Thymus (tissue), 14 donors: Measurements from ENCODE around the gene CMSS1. TPM values are rescaled to one million over a fixed set of nuclear protein-coding genes. Genes with fewer than 3 reads are reported as not detected.

ENCODE experiments used
- DNase-seq, 9 donors: peaks; one replicate each; pipeline ENCODE4 v3.0.0-alpha.2; 2013; ENCODE audit warnings: low spot score in 9 of 9, low read depth in 6 of 9, missing footprints in 1 of 9
- H3K27ac ChIP-seq, 2 donors: one replicate each; pipeline ENCODE4 v1.5.1; 2013; ENCODE audit warnings: control low read depth in 1 of 2, low read depth in 1 of 2, low read length in 1 of 2, mild to moderate bottlenecking in 1 of 2, moderate library complexity in 1 of 2
- H3K27me3 ChIP-seq, 2 donors: one replicate each; pipeline ENCODE4 v1.5.1; 2013; ENCODE audit warnings: low read length in 1 of 2; ENCODE audit not compliant: control insufficient read depth in 2 of 2, insufficient read depth in 1 of 2
- H3K36me3 ChIP-seq, 2 donors: one replicate each; pipeline ENCODE4 v1.5.1; 2013; ENCODE audit warnings: low read length in 1 of 2, mild to moderate bottlenecking in 1 of 2, moderate library complexity in 1 of 2; ENCODE audit not compliant: control insufficient read depth in 2 of 2, insufficient read depth in 2 of 2
- H3K4me1 ChIP-seq, 2 donors: one replicate each; pipeline ENCODE4 v1.5.1; 2013; ENCODE audit warnings: low read length in 2 of 2; ENCODE audit not compliant: control insufficient read depth in 2 of 2, insufficient read depth in 2 of 2
- H3K4me3 ChIP-seq, 2 donors: one replicate each; pipeline ENCODE4 v1.5.1; 2013; ENCODE audit warnings: low read length in 2 of 2, control low read depth in 1 of 2, mild to moderate bottlenecking in 1 of 2
- H3K9me3 ChIP-seq, 2 donors: one replicate each; pipeline ENCODE4 v1.5.1; 2013; ENCODE audit warnings: low read length in 1 of 2, mild to moderate bottlenecking in 1 of 2; ENCODE audit not compliant: control insufficient read depth in 2 of 2, insufficient read depth in 1 of 2
- WGBS: extraction: QIAGEN DNeasy Blood & Tissue Kit; methylation state at CpG from one replicate; pipeline ENCODE4 v1.1.7; 2013; 5-methylcytosine and 5-hydroxymethylcytosine counted together
- long read RNA-seq, 10 donors: transcript quantifications; one replicate each; lab custom pipeline, GENCODE V29; 2026
- polyA plus RNA-seq: library from polyadenylated mRNA; stranded (reverse); fragments of 200-250 nt; gene quantifications from one replicate; pipeline ENCODE4 v1.2.3, GENCODE V29; 2013
- total RNA-seq: library from RNA; stranded (reverse); fragments of 120-200 nt; gene quantifications from one replicate; pipeline ENCODE4 v1.2.4, GENCODE V29; 2013
- donor health status: healthy.

Gene CMSS1
- total RNA-seq, result 39.0 TPM
- polyA plus RNA-seq, result 27.3 TPM
- long read RNA-seq, donor 1, result 0 reads
- long read RNA-seq, donor 2, full-length matches to known transcripts, result 1 of 30 reads
- long read RNA-seq, donor 2, partial matches to known transcripts, result 29 of 30 reads
- long read RNA-seq, donor 2, other reads (novel, unspliced or antisense), result 0 of 30 reads
- long read RNA-seq, donor 3, partial matches to known transcripts, result 36 of 38 reads
- long read RNA-seq, donor 3, other reads (novel, unspliced or antisense), result 0 of 38 reads
- long read RNA-seq, donor 4, partial matches to known transcripts, result 7 of 13 reads
- long read RNA-seq, donor 4, other reads (novel, unspliced or antisense), result 6 of 13 reads
- long read RNA-seq, donor 5, partial matches to known transcripts, result 33 of 33 reads
- long read RNA-seq, donor 5, other reads (novel, unspliced or antisense), result 0 of 33 reads
- long read RNA-seq, donor 6, result 0 reads
- long read RNA-seq, donor 7, partial matches to known transcripts, result 20 of 20 reads
- long read RNA-seq, donor 7, other reads (novel, unspliced or antisense), result 0 of 20 reads
- long read RNA-seq, donor 8, partial matches to known transcripts, result 6 of 6 reads
- long read RNA-seq, donor 8, other reads (novel, unspliced or antisense), result 0 of 6 reads
- long read RNA-seq, donor 9, partial matches to known transcripts, result 11 of 11 reads
- long read RNA-seq, donor 9, other reads (novel, unspliced or antisense), result 0 of 11 reads
- long read RNA-seq, donor 10, partial matches to known transcripts, result 10 of 10 reads
- long read RNA-seq, donor 10, other reads (novel, unspliced or antisense), result 0 of 10 reads

GRCh38 chr3:99817437-99818240 is at the start of gene CMSS1:
Gene CMSS1, plus strand, starts transcription at chr3:99817862.
- H3K4me3 ChIP-seq, result peak within 1 kb of the TSS; percentile 77 to 78
- H3K27me3 ChIP-seq, result no peaks in the 10 kb centered on the region
- H3K27ac ChIP-seq, result peak within 1 kb of the TSS; percentile 72 to 82
- peaks cover 0 to 10% of the 10 kb centered on the region in 2 donors for H3K4me1 ChIP-seq
- peak; percentile 84 to 95 (median 89) for DNase-seq
- H3K36me3 ChIP-seq, result no peaks in the 10 kb centered on the region
- no peaks in the 10 kb centered on the region for H3K9me3 ChIP-seq
- under 1% methylated on average over 60 of the region's 60 CpGs for WGBS

- DNase-seq, result no peak
- H3K4me3 ChIP-seq, result no peak overlapping the region
- no peaks in the 10 kb centered on the region for H3K9me3 ChIP-seq
- 97% methylated on average over 1 of the region's 1 CpG for WGBS
- H3K27ac ChIP-seq, result no peak overlapping the region
- no peaks in the 10 kb centered on the region for H3K27me3 ChIP-seq
- H3K36me3 ChIP-seq, result no peaks in the 10 kb centered on the region
- H3K4me1 ChIP-seq, result no peaks in the 10 kb centered on the region
Measured at GRCh38 chr3:99768126-99768525, 49.5 kb upstream of the CMSS1 start.

DNA sequence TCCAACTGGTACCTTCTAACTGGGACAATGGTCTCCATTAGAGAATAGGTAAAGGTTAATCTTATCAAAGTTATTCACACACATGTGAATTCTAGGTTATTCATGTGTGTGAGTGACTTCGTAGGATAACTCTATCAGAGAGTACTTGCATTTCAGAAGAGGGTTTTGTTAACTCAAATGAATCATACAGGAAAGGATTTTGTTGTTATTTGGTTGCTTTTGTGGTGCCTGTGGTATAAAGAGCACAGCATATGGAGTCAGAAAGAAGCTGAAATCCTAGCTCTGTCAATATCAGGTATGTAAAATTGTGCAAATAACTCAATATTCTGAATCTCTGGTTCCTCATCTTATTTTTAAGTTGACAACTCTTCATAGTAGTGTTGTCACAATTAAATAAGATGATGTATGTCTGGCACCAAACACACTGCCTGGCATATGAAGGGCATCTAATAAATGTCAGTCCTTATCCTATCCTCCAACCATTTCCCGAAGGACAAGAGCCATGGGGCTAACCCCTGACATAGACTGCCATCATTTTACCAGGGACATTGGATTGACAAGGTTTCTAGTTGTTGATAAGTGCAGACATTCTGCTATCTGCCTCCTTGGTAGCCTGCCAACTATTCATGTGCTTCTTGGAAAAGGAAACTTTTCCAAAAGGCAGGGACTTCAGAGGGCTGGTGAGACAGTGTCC is 48.7 kb upstream of the CMSS1 start:
- no peak overlapping the region for H3K4me3 ChIP-seq
- H3K36me3 ChIP-seq, result no peaks in the 10 kb centered on the region
- no peak for DNase-seq
- no peaks in the 10 kb centered on the region for H3K27me3 ChIP-seq
- 71% methylated on average over 2 of the region's 2 CpGs for WGBS
- no peaks in the 10 kb centered on the region for H3K9me3 ChIP-seq
- H3K4me1 ChIP-seq, result no peaks in the 10 kb centered on the region
- H3K27ac ChIP-seq, result no peak overlapping the region

GRCh38 chr3:99772171-99772570 is 45.5 kb upstream of the CMSS1 start:
- H3K9me3 ChIP-seq, result no peaks in the 10 kb centered on the region
- no peaks in the 10 kb centered on the region for H3K36me3 ChIP-seq
- DNase-seq, result no peak
- H3K4me1 ChIP-seq, result no peaks in the 10 kb centered on the region
- H3K27ac ChIP-seq, result no peak overlapping the region
- no peaks in the 10 kb centered on the region for H3K27me3 ChIP-seq
- H3K4me3 ChIP-seq, result no peak overlapping the region
- WGBS, result 95% methylated on average over 3 of the region's 3 CpGs

DNA sequence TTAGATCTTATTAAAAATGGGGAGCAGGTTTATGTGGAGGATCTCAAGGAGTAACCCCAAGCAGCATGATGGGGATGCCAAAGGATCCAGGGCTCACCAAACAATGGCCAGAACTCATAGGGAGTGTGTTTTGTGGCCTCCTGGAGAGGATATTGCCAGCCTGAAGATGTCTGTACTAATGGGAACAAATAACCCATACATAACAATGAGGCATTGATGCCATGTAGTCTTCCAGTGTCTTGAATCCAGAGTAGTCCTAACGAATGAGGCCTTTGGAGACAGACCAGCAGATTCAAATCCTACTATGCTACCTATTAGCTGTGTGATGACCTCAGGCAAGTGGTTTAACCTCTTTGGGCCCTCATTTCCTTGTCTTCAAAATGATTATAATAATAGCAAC is 45.0 kb upstream of the CMSS1 start:
- Histone ChIP-seq H3K4me1 (no peaks in the 10 kb centered on the region), H3K4me3 (no peak overlapping the region), H3K9me3 (no peaks in the 10 kb centered on the region), H3K27ac (no peak overlapping the region), H3K36me3 (no peaks in the 10 kb centered on the region), H3K27me3 (no peaks in the 10 kb centered on the region)
- no peak for DNase-seq
- 91% methylated on average over 1 of the region's 1 CpG for WGBS

GRCh38 chr3:99774467-99774866 is 43.2 kb upstream of the CMSS1 start:
- H3K4me3 ChIP-seq, result no peak overlapping the region
- DNase-seq, result peak in 1 of 9 donors; percentile 2
- WGBS, result 83% methylated on average over 2 of the region's 2 CpGs
- no peaks in the 10 kb centered on the region for H3K9me3 ChIP-seq
- no peak overlapping the region for H3K27ac ChIP-seq
- H3K36me3 ChIP-seq, result no peaks in the 10 kb centered on the region
- peaks cover 0 to 1% of the 10 kb centered on the region in 2 donors for H3K27me3 ChIP-seq
- H3K4me1 ChIP-seq, result no peaks in the 10 kb centered on the region

GRCh38 chr3:99776516-99777209 is 41.0 kb upstream of the CMSS1 start:
- H3K9me3 ChIP-seq, result no peaks in the 10 kb centered on the region
- DNase-seq, result no peak
- no peak overlapping the region for H3K27ac ChIP-seq
- no peaks in the 10 kb centered on the region for H3K36me3 ChIP-seq
- H3K27me3 ChIP-seq, result peaks cover 0 to 2% of the 10 kb centered on the region in 2 donors
- H3K4me3 ChIP-seq, result no peak overlapping the region
- 92% methylated on average over 5 of the region's 5 CpGs for WGBS
- no peaks in the 10 kb centered on the region for H3K4me1 ChIP-seq

- H3K27ac ChIP-seq, result no peak overlapping the region
- peaks cover 0 to 2% of the 10 kb centered on the region in 2 donors for H3K27me3 ChIP-seq
- H3K9me3 ChIP-seq, result no peaks in the 10 kb centered on the region
- H3K4me1 ChIP-seq, result no peaks in the 10 kb centered on the region
- H3K36me3 ChIP-seq, result no peaks in the 10 kb centered on the region
- DNase-seq, result no peak
- H3K4me3 ChIP-seq, result no peak overlapping the region
- 92% methylated on average over 2 of the region's 2 CpGs for WGBS
Measured at GRCh38 chr3:99777210-99777549, 40.5 kb upstream of the CMSS1 start.
